A549 (cell line): ENCODE data around the gene TTLL3. TPM values are rescaled to one million over a fixed set of nuclear protein-coding genes. Genes with fewer than 3 reads are reported as not detected.
A peak's percentile ranks its signal among the peaks of the same experiment; 100 is the strongest.
"Not testable (repeated sequence)": the region's sequence is repeated elsewhere in the genome, so short reads cannot be mapped to it uniquely, and the experiment has no call there.

Experiments used
- ATAC-seq, 2 experiments: fragments of 200-7000 bp in 1 of 2; fragments of >200 bp in 1 of 2; cut with Nextera tagmentation in 1 of 2; cut with Tn5 transposase in 1 of 2; 3 replicates each; pipeline versions ENCODE4 v1.8.0 to v1.9.1; 2018 to 2020; ENCODE audit warnings: mild to moderate bottlenecking in 1 of 2, moderate library complexity in 1 of 2
- CTCF ChIA-PET: fragments of 300-600 bp; sonication (Branson Sonifier 250); formaldehyde crosslinking; extraction: SDS; loops from one replicate; lab custom pipeline; 2021; ENCODE audit warnings: antibody characterized with exemption, inconsistent platforms; lab: Yijun Ruan, JAX
- POLR2A ChIA-PET: fragments of 350-600 bp; formaldehyde crosslinking; extraction: SDS; loops from one replicate; lab custom pipeline; 2021; ENCODE audit warnings: antibody characterized with exemption, inconsistent platforms; lab: Yijun Ruan, JAX
- DNase-seq, 2 experiments: peaks; one replicate each; pipeline versions ENCODE4 v3.0.0 to v3.0.0-alpha.2; 2011 to 2016; ENCODE audit warnings: low read depth in 1 of 2, low spot score in 1 of 2
- FAIRE-seq: peaks from 2 replicates; lab custom pipeline; 2011; peaks lifted over from hg19 to GRCh38; lab: Jason Lieb, UNC
- H3K27ac ChIP-seq, 2 experiments: fragments of >200 bp; sonication (Bioruptor Twin); formaldehyde crosslinking; 3 replicates each; pipeline ENCODE4 v1.5.1; 2016 to 2017
- H3K4me1 ChIP-seq: fragments of >200 bp; sonication (Bioruptor Twin); formaldehyde crosslinking; 3 replicates; pipeline ENCODE4 v1.6.1; 2016
- H3K4me2 ChIP-seq: fragments of >200 bp; sonication (Bioruptor Twin); formaldehyde crosslinking; 3 replicates; pipeline ENCODE4 v1.6.1; 2016
- H3K4me3 ChIP-seq: fragments of >200 bp; sonication (Bioruptor Twin); formaldehyde crosslinking; 3 replicates; pipeline ENCODE4 v1.5.1; 2016
- H3K9me3 ChIP-seq: fragments of >200 bp; sonication (Bioruptor Twin); formaldehyde crosslinking; 3 replicates; pipeline ENCODE4 v1.6.1; 2016
- ATOH8 ChIP-seq: fragments of 250-450 bp; sonication (Bioruptor Pico); IDR thresholded peaks from 2 replicates; pipeline ENCODE4 v1.5.0; 2020; ENCODE audit warnings: low read depth, mild to moderate bottlenecking, moderate library complexity
- BHLHE40 ChIP-seq: IDR thresholded peaks from 2 replicates; pipeline ENCODE4 v1.6.1; 2012; ENCODE audit warnings: low read depth, low read length, inconsistent platforms
- CBX2 ChIP-seq: fragments of 200-600 bp; sonication (generic); IDR thresholded peaks from 2 replicates; pipeline ENCODE4 v1.6.1; 2016; ENCODE audit warnings: low read depth, mild to moderate bottlenecking, borderline replicate concordance
- CHD4 ChIP-seq: fragments of 200-600 bp; sonication (generic); IDR thresholded peaks from 2 replicates; pipeline ENCODE4 v1.6.1; 2016; ENCODE audit warnings: antibody characterized with exemption, mild to moderate bottlenecking, borderline replicate concordance
- ELK1 ChIP-seq: fragments of 150-350 bp; IDR thresholded peaks from 2 replicates; pipeline ENCODE4 v1.6.1; 2014; ENCODE audit warnings: low read depth, mild to moderate bottlenecking, low read length
- EP300 ChIP-seq, 2 experiments: fragments of >200 bp; sonication (Bioruptor Twin); formaldehyde crosslinking; IDR thresholded peaks; 2 replicates in 1 of 2; 3 replicates in 1 of 2; pipeline ENCODE4 v1.6.1; 2016 to 2017
- HES2 ChIP-seq: fragments of >200 bp; sonication (Bioruptor Twin); formaldehyde crosslinking; IDR thresholded peaks from 2 replicates; pipeline ENCODE4 v1.6.1; 2016
- HOXA7 ChIP-seq: fragments of 250-450 bp; sonication (Bioruptor Pico); IDR thresholded peaks from 2 replicates; pipeline ENCODE4 v1.5.0; 2020; ENCODE audit warnings: mild to moderate bottlenecking, moderate library complexity
- HOXB5 ChIP-seq: fragments of 250-450 bp; sonication (Bioruptor Pico); IDR thresholded peaks from 2 replicates; pipeline ENCODE4 v1.5.0; 2020; ENCODE audit warnings: mild to moderate bottlenecking, moderate library complexity
- MAFK ChIP-seq: fragments of 450-650 bp; IDR thresholded peaks from 2 replicates; pipeline ENCODE4 v1.6.1; 2014; ENCODE audit not compliant: partially characterized antibody
- NFE2L2 ChIP-seq: fragments of 150-350 bp; conservative IDR thresholded peaks from 2 replicates; pipeline ENCODE4 v1.6.1; 2014; ENCODE audit warnings: low read length
- RAD21 ChIP-seq, 2 experiments: fragments of >200 bp in 1 of 2; sonication (Bioruptor Twin) in 1 of 2; formaldehyde crosslinking in 1 of 2; IDR thresholded peaks in 1 of 2; conservative IDR thresholded peaks in 1 of 2; 2 replicates in 1 of 2; 3 replicates in 1 of 2; pipeline ENCODE4 v1.6.1; 2012 to 2018; ENCODE audit warnings: inconsistent platforms in 1 of 2
- RARB ChIP-seq: fragments of 250-450 bp; sonication (Bioruptor Pico); IDR thresholded peaks from 2 replicates; pipeline ENCODE4 v1.8.0; 2021; ENCODE audit warnings: mild to moderate bottlenecking, moderate library complexity
- USF2 ChIP-seq: fragments of 450-650 bp; IDR thresholded peaks from 2 replicates; pipeline ENCODE4 v1.6.1; 2014; ENCODE audit warnings: antibody characterized with exemption
- ZFP36 ChIP-seq: fragments of 450-650 bp; IDR thresholded peaks from 2 replicates; pipeline ENCODE4 v1.6.1; 2014; ENCODE audit warnings: borderline replicate concordance; ENCODE audit not compliant: partially characterized antibody
- ZNF302 ChIP-seq: fragments of 250-450 bp; sonication (Bioruptor Pico); IDR thresholded peaks from 2 replicates; pipeline ENCODE4 v1.9.0; 2021; ENCODE audit warnings: inconsistent platforms, mild to moderate bottlenecking, moderate library complexity
- WGBS: methylation state at CpG from one replicate; pipeline ENCODE4 v1.1.6; 2017; ENCODE audit errors: missing lambda C conversion rate; 5-methylcytosine and 5-hydroxymethylcytosine counted together
- polyA plus RNA-seq, 4 experiments: library from polyadenylated mRNA; depleted of rRNA in 3 of 4; stranded (reverse); fragments of >200 nt; fragmentation: RNase III in 1 of 4; extraction: RNeasy Plus Mini Kit Qiagen cat#74134 plus additional on column Dnase treatment in 1 of 4; gene quantifications; 2 replicates in 3 of 4; 3 replicates in 1 of 4; pipeline ENCODE4 v1.2.3, GENCODE V29; 2011 to 2017

The TTLL3 gene
- polyA plus RNA-seq, 2 of the 4 experiments (the other 2 are of a cell fraction): 10.3 to 13.0 TPM

DNA sequence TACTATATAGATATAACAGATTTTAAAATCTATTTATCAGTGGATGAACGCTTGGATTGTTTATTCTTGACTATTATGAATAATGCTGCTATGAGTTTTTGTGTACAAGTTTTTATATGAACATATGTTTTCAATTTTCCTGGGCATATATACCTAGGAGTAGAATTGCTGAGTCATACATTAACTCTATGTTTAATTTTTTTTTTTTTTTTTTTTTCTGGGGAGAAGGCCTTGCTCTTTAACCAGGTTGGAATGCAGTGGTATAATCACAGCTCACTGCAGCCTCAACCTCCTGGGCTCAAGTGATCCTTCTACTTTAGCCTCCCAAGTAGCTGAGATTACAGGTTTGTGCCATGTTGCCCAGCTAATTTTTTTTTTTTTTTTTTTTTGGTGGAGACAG is 60.9 kb downstream of the TTLL3 start:
- FAIRE-seq: no peak
- Histone ChIP-seq H3K4me3 (no peak overlapping the region), H3K27ac (peak overlapping the region; percentile 67 to 76), H3K4me2 (peak overlapping the region; percentile 32), H3K4me1 (peaks cover 21% of the 10 kb centered on the region), H3K9me3 (no peaks in the 10 kb centered on the region)
- ChIA-PET CTCF (interaction anchor here (0.6 to 2.0 kb wide), 4 partner anchors 13 to 436 kb away, joined by 3 to 4 read pairs (median 4); no protein-coding TSS in a partner anchor), POLR2A (interaction anchor here (0.6 to 0.7 kb wide), 3 partner anchors 9 to 134 kb away, joined by 5 to 7 read pairs (median 6); partner anchors contain the start of gene CIDEC)
- 0% methylated on average over 1 of the region's 1 CpG for WGBS
- DNase-seq: peak in 1 of 2 experiments; percentile 48
- TF ChIP-seq ATOH8 (CRISPR knock-in tag) (no peak), MAFK (peak; percentile 98), NFE2L2 (peak; percentile 94), BHLHE40 (no peak), RARB (CRISPR knock-in tag) (no peak), HES2 (no peak)
- ATAC-seq: peak; percentile 42 to 59; a peak in 3 of 6 replicates

DNA sequence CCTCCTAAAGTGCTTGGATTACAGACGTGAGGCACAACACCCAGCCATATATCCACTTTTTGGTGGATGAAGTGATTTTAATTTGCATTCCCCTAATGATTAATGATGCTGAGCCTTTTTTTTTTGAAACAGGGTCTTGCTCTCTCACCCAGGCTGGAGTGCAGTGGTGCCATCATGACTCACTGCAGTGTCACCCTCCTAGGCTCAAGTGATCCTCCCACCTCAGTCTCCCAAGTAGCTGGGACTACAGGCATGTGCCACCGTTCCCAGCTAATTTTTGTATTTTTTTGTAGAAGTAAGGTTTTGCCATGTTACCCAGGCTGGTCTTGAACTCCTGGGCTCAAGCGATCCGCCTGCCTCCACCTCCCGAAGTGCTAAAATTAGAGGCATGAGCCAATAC is 62.0 kb downstream of the TTLL3 start:
- 94% methylated on average over 5 of the region's 5 CpGs for WGBS
- CTCF ChIA-PET: interaction anchor here (0.8 to 2.0 kb wide), 3 partner anchors 11 to 61 kb away, joined by 4 to 5 read pairs (median 4); partner anchors contain the start of gene CRELD1
- not testable (repeated sequence) for FAIRE-seq

GRCh38 chr3:9875448-9875847 is 65.4 kb downstream of the TTLL3 start:
- H3K4me1 ChIP-seq: peaks cover 46% of the 10 kb centered on the region
- H3K4me2 ChIP-seq: no peak overlapping the region
- peak overlapping the region; percentile 8 to 26; a peak in 2 of 6 replicates for H3K27ac ChIP-seq
- DNase-seq (no peak), FAIRE-seq (no peak), ATAC-seq (no peak)
- no peak overlapping the region for H3K4me3 ChIP-seq
- POLR2A ChIA-PET: no interaction called here
- TF ChIP-seq ELK1 (no peak), ZNF302 (no peak), ZFP36 (no peak)
- H3K9me3 ChIP-seq: no peaks in the 10 kb centered on the region
- CTCF ChIA-PET: interaction anchor here (2.4 to 2.8 kb wide), 2 partner anchors 9 to 71 kb away, joined by 7 to 9 read pairs; no protein-coding TSS in a partner anchor

More for the DNA sequence above, 62.0 kb downstream of the TTLL3 start:
- H3K4me2 ChIP-seq, ATAC-seq, DNase-seq, H3K9me3 ChIP-seq, POLR2A ChIA-PET, H3K4me3 ChIP-seq: not testable (repeated sequence)
- Histone ChIP-seq H3K4me1 (peaks cover 21% of the 10 kb centered on the region), H3K27ac (peak overlapping the region in 1 of 2 experiments; percentile 76; a peak in 4 of 6 replicates)

- CTCF ChIA-PET: interaction anchor here (0.8 to 2.8 kb wide), 3 partner anchors 8 to 70 kb away, joined by 3 to 9 read pairs (median 7); no protein-coding TSS in a partner anchor
- POLR2A ChIA-PET, H3K4me2 ChIP-seq, ATAC-seq, DNase-seq, FAIRE-seq, H3K9me3 ChIP-seq, H3K4me3 ChIP-seq: not testable (repeated sequence)
- peak overlapping the region; percentile 8 to 26; a peak in 2 of 6 replicates for H3K27ac ChIP-seq
- WGBS: 75% methylated on average over 4 of the region's 4 CpGs
- peaks cover 37% of the 10 kb centered on the region for H3K4me1 ChIP-seq
Measured at GRCh38 chr3:9876255-9876654, 66.2 kb downstream of the TTLL3 start.

DNA sequence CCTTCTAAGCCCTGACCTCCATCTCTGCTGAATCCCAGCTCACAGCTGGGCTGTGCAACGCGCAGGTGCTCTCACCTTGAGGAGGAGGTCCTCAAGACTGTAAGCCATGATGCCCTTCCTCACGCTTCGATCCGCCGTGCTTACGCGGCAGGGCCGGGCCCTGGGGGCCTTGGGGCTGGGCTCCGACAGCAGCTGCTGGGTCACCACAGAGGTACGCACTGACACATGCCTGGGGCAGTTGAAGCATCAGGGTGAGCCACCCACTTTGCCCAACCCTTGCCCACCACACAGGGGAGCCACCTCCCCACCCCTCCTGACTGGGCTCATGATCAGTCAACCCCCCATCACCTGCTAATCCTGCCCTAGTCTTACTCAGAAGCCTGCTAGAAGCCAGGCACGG is 66.9 kb downstream of the TTLL3 start:
- FAIRE-seq: no peak

More for the DNA sequence above, 66.9 kb downstream of the TTLL3 start:
- H3K4me2 ChIP-seq: no peak overlapping the region
- ATAC-seq (no peak), DNase-seq (no peak)
- H3K4me1 ChIP-seq: peaks cover 30% of the 10 kb centered on the region
- TF ChIP-seq RAD21 (conservative IDR thresholded peaks at IDR 0.05 in 1 of 2, IDR thresholded peaks at IDR 0.05 in 1 of 2) (0 out of 5 replicates have a peak, but pooled peaks of 1 of the 2 experiments have one; percentile 7), HOXA7 (CRISPR knock-in tag) (no peak), CBX2 (no peak), CHD4 (no peak), HOXB5 (no peak), USF2 (no peak), EP300 (IDR thresholded peaks at IDR 0.05) (no peak)
- H3K9me3 ChIP-seq: no peaks in the 10 kb centered on the region
- WGBS: 98% methylated on average over 11 of the region's 12 CpGs
- POLR2A ChIA-PET: no interaction called here
- CTCF ChIA-PET: interaction anchor here (0.7 to 1.0 kb wide), 2 partner anchors 12 to 100 kb away, joined by 3 read pairs; no protein-coding TSS in a partner anchor
- no peak overlapping the region for H3K4me3 ChIP-seq
- peak overlapping the region; percentile 8 to 75; a peak in 1 of 6 replicates for H3K27ac ChIP-seq
